Thymus (tissue), 11 donors: Measurements from ENCODE around the gene PROM1. TPM values are rescaled to one million over a fixed set of nuclear protein-coding genes. Genes with fewer than 3 reads are reported as not detected.

Experiments used
- DNase-seq, 9 donors: peaks; one replicate each; pipeline ENCODE4 v3.0.0-alpha.2; 2013; ENCODE audit warnings: low spot score in 9 of 9, low read depth in 6 of 9, missing footprints in 1 of 9
- H3K27ac ChIP-seq, 2 donors: one replicate each; pipeline ENCODE4 v1.5.1; 2013; ENCODE audit warnings: control low read depth in 1 of 2, low read depth in 1 of 2, low read length in 1 of 2, mild to moderate bottlenecking in 1 of 2, moderate library complexity in 1 of 2
- H3K27me3 ChIP-seq, 2 donors: one replicate each; pipeline ENCODE4 v1.5.1; 2013; ENCODE audit warnings: low read length in 1 of 2; ENCODE audit not compliant: control insufficient read depth in 2 of 2, insufficient read depth in 1 of 2
- H3K36me3 ChIP-seq, 2 donors: one replicate each; pipeline ENCODE4 v1.5.1; 2013; ENCODE audit warnings: low read length in 1 of 2, mild to moderate bottlenecking in 1 of 2, moderate library complexity in 1 of 2; ENCODE audit not compliant: control insufficient read depth in 2 of 2, insufficient read depth in 2 of 2
- H3K4me1 ChIP-seq, 2 donors: one replicate each; pipeline ENCODE4 v1.5.1; 2013; ENCODE audit warnings: low read length in 2 of 2; ENCODE audit not compliant: control insufficient read depth in 2 of 2, insufficient read depth in 2 of 2
- H3K4me3 ChIP-seq, 2 donors: one replicate each; pipeline ENCODE4 v1.5.1; 2013; ENCODE audit warnings: low read length in 2 of 2, control low read depth in 1 of 2, mild to moderate bottlenecking in 1 of 2
- H3K9me3 ChIP-seq, 2 donors: one replicate each; pipeline ENCODE4 v1.5.1; 2013; ENCODE audit warnings: low read length in 1 of 2, mild to moderate bottlenecking in 1 of 2; ENCODE audit not compliant: control insufficient read depth in 2 of 2, insufficient read depth in 1 of 2
- WGBS: extraction: QIAGEN DNeasy Blood & Tissue Kit; methylation state at CpG from one replicate; pipeline ENCODE4 v1.1.7; 2013; 5-methylcytosine and 5-hydroxymethylcytosine counted together
- polyA plus RNA-seq: library from polyadenylated mRNA; stranded (reverse); fragments of 200-250 nt; gene quantifications from one replicate; pipeline ENCODE4 v1.2.3, GENCODE V29; 2013
- total RNA-seq: library from RNA; stranded (reverse); fragments of 120-200 nt; gene quantifications from one replicate; pipeline ENCODE4 v1.2.4, GENCODE V29; 2013
- donor health status: healthy.

PROM1 gene
- total and polyA plus RNA-seq, 2 donors, result 1.0 to 1.1 TPM

- Histone ChIP-seq H3K4me3 (no peak overlapping the region), H3K36me3 (no peaks in the 10 kb centered on the region), H3K27ac (no peak overlapping the region), H3K27me3 (no peaks in the 10 kb centered on the region), H3K4me1 (peaks cover 0 to 7% of the 10 kb centered on the region in 2 donors), H3K9me3 (no peaks in the 10 kb centered on the region)
- 89% methylated on average over 3 of the region's 3 CpGs for WGBS
- DNase-seq, result no peak
These were observed 154.3 kb downstream of the PROM1 start for GRCh38 chr4:15929540-15929939.

DNA sequence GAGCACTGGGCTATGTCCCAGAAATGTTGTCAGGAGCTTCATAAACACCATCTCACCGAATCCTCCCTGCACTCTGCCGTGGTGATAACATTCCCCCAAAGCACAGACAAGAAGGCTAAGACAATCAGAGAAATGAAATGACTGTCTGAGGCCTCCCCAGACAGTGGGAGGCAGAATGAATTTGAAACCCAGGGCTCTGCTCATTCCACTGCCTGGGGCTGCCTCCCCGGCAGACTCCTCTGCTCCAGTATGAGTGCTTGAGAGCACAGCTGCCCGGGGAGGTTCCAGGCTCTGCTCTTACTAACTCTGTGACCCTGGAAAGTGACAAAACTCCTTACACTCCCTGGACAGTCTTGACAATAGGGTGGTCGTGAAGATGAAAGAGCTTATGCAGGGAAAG is 154.9 kb downstream of the PROM1 start:
- 95% methylated on average over 5 of the region's 5 CpGs for WGBS
- no peaks in the 10 kb centered on the region for H3K27me3 ChIP-seq
- no peak overlapping the region for H3K4me3 ChIP-seq

DNA sequence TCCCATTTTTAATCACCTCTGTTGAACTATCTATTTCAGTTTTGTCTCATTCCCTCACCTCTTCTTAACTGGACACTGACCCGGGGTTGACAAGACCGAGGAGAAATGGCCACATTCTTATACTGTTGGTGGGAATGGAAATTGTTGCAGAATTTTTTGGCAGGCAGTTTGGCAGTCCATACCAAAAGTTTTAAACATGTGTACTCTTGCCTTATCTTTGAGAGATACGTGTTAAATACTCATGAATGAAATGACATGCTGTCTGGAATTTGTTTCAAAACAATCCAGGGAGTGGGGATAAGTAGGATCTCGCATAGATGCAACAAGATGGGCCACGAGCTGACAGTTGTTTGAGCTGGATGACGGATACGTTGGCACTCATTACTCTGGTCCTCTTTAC is 157.3 kb downstream of the PROM1 start:
- Histone ChIP-seq H3K27ac (no peak overlapping the region), H3K9me3 (no peaks in the 10 kb centered on the region), H3K4me3 (no peak overlapping the region), H3K27me3 (no peaks in the 10 kb centered on the region), H3K4me1 (peaks cover 0 to 7% of the 10 kb centered on the region in 2 donors), H3K36me3 (no peaks in the 10 kb centered on the region)
- DNase-seq, result no peak
- WGBS, result 91% methylated on average over 7 of the region's 7 CpGs

More for the DNA sequence above, 154.9 kb downstream of the PROM1 start:
- Histone ChIP-seq H3K27ac (no peak overlapping the region), H3K36me3 (no peaks in the 10 kb centered on the region), H3K9me3 (no peaks in the 10 kb centered on the region), H3K4me1 (peaks cover 0 to 7% of the 10 kb centered on the region in 2 donors)
- no peak for DNase-seq

- no peaks in the 10 kb centered on the region for H3K27me3 ChIP-seq
- 96% methylated on average over 3 of the region's 3 CpGs for WGBS
- no peaks in the 10 kb centered on the region for H3K9me3 ChIP-seq
- no peak overlapping the region for H3K4me3 ChIP-seq
- no peaks in the 10 kb centered on the region for H3K36me3 ChIP-seq
- peaks cover 0 to 7% of the 10 kb centered on the region in 2 donors for H3K4me1 ChIP-seq
- no peak overlapping the region for H3K27ac ChIP-seq
- DNase-seq, result no peak
These were observed 158.0 kb downstream of the PROM1 start for GRCh38 chr4:15925830-15926229.

DNA sequence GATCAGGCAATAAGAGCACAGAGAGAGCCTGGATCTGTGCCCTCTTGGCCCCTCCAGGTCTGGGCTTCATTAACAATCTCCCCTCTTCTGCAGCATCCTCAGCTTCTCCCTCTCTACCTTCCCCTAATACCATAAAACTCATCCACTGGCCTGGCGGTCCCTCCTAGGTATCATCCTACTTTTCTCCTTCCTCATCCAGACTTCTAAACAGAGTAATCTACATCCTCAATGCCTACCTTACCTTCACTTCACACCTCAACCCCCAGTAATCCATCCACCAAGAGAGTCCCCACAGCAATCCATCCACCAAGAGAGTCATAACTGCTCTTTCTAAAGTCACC is 162.3 kb downstream of the PROM1 start:
- H3K4me1 ChIP-seq, result no peaks in the 10 kb centered on the region
- no peaks in the 10 kb centered on the region for H3K36me3 ChIP-seq
- 100% methylated on average over 1 of the region's 1 CpG for WGBS
- H3K9me3 ChIP-seq, result no peaks in the 10 kb centered on the region
- peaks cover 0 to 2% of the 10 kb centered on the region in 2 donors for H3K27me3 ChIP-seq
- no peak overlapping the region for H3K27ac ChIP-seq
- no peak overlapping the region for H3K4me3 ChIP-seq
- no peak for DNase-seq

DNA sequence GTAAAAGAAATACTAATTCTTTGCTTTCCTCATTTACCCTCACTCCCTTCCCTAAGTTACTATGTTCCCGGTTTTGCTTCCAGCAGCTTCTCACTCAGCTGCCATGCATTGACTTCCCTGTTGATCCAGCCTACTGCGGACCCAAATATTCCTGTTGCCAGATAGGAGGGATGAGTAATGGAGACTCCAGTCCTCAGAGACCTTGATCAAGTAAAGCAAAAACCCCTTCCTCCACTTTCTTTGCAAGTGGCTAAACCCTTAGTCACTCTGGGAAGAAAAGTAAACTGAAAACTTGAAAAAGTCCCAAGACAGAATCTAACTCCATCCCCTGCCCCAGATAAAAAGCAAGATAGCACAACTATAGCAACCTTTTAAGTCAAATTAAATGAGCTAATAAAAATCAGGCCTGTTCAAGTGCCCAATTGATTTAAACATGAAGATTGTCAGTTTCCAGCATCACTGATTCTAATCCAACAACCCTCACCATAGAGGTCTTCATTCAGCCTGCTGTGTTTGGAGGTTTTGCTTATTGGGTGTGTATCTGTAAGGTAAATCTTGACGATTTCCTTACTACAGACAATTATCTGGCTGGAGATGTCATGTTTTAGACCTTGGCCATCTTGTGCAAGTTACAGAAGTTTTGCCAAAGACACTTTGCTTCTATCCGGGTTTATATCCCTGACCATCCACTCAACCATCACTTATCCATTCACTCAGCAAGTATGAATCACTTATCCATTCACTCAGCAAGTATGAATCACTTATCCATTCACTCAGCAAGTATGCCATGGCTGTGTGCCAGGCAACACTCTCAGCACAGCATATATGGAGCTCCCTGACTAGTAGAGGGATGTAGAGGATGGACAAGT is 162.9 kb downstream of the PROM1 start:
- no peak for DNase-seq
- 95% methylated on average over 4 of the region's 4 CpGs for WGBS
- H3K4me1 ChIP-seq, result no peaks in the 10 kb centered on the region
- no peak overlapping the region for H3K4me3 ChIP-seq
- H3K36me3 ChIP-seq, result no peaks in the 10 kb centered on the region
- no peak overlapping the region for H3K27ac ChIP-seq
- peaks cover 0 to 2% of the 10 kb centered on the region in 2 donors for H3K27me3 ChIP-seq
- H3K9me3 ChIP-seq, result no peaks in the 10 kb centered on the region

- Histone ChIP-seq H3K4me1 (no peaks in the 10 kb centered on the region), H3K4me3 (no peak overlapping the region), H3K9me3 (no peaks in the 10 kb centered on the region), H3K27ac (no peak overlapping the region), H3K36me3 (no peaks in the 10 kb centered on the region), H3K27me3 (peaks cover 0 to 2% of the 10 kb centered on the region in 2 donors)
- 88% methylated on average over 4 of the region's 4 CpGs for WGBS
- no peak for DNase-seq
These were observed 165.2 kb downstream of the PROM1 start for GRCh38 chr4:15918484-15919129.

Other genes starting within 250 kb of the PROM1 start
- 0.52 TPM for gene FGFBP1, start 145.3 kb downstream of the PROM1 start, total RNA-seq
- 0.57 TPM for gene FGFBP1, start 145.3 kb downstream of the PROM1 start, polyA plus RNA-seq
- 16.4 TPM for gene FGFBP2, start 120.8 kb downstream of the PROM1 start, total RNA-seq
- 4.4 TPM for gene FGFBP2, start 120.8 kb downstream of the PROM1 start, polyA plus RNA-seq
- 26.4 TPM for gene TAPT1, start 142.4 kb upstream of the PROM1 start, total RNA-seq
- gene TAPT1, start 142.4 kb upstream of the PROM1 start, polyA plus RNA-seq, result 29.0 TPM